ENCODE data around the gene LRP1B.

The LRP1B gene

DNA sequence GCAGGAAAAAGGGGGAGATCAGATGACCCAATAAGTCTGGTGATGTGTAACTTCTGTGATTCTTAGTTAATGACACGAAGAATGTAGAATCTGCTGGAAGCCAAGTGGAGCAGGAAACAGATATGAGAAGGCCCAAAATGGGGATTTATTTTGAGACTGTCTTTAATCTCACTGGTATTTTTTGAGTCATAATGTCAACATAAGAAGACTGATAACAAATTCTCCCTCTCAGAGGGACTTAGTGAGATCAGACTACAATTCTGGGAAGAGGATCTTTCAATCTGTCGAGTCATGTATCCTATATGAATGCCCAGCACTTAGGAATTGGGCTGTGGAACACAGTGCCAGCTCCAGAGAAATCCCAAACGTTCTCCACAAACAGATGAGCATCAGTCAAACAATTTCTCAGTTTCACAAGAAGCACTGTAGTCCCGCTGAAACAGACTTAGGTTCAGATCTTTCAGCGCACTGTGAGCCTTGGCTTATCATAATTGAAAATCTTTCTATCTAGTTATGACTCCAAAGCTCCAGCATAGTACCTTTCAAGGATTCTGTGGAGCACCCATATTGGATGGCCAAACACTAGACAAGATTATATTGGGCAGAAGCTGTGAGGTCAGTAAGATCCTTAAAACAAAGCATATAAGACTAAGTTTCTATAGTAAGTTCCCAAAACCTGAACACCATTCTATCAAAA lies 738.2 kb downstream of the LRP1B start:
- DNase-seq = peak; percentile 3

DNA sequence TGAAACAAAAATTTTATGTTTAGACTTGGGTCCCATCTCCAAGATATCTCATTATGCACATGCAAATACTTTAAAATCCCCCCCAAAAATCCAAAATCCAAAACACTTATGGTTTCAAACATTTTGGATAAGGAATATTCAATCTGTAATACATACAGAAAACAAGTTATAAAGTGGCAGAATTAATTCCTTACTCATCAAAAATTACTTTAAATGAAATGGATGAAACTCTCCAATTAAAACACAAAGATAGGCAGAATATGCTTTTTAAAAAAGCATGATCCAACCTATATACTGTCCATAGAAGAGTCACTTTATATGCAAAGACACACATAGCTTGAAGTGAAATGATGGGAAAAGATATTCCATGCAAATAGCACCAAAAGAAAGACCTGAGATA lies 744.6 kb downstream of the LRP1B start:
- no peak for DNase-seq

DNA sequence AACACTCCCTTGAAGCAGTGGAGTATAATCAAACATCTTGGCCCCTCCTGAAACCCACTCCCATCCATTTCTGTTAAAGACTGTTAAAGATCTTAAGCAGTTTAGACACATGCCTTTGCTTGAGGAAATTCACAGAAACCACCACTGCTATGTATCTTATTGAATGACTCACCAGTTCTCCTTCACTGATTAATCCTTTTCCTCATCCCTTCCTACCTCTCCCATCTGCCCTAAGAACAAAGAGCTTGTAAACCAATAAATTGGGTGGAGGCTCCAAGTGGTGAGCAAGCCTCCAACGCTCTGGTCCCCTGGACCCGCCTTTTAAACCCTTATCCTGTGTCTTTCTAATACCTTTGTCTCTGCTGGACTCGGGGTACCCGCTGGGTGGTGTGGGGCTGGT lies 746.1 kb downstream of the LRP1B start:
- no peak for DNase-seq

DNA sequence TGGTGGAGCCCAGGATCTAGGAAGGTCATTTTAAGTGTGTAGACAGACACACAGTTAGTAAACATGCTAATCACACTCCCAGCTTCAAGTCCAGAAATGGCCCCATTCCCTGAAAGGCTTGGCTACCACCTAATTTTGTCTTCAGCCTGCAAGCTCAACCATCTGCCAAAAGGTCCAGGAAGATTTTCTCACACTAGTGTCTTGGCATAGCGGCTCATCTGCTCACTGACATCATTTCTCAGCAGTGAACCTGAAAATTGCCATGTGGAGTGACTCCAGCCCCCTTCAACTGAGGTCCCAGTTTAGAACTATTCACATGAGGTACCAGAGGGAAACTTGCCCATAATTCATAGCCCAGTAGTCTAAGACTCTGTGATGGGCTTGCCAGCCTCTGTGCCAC lies 748.9 kb downstream of the LRP1B start:
- DNase-seq = no peak

DNA sequence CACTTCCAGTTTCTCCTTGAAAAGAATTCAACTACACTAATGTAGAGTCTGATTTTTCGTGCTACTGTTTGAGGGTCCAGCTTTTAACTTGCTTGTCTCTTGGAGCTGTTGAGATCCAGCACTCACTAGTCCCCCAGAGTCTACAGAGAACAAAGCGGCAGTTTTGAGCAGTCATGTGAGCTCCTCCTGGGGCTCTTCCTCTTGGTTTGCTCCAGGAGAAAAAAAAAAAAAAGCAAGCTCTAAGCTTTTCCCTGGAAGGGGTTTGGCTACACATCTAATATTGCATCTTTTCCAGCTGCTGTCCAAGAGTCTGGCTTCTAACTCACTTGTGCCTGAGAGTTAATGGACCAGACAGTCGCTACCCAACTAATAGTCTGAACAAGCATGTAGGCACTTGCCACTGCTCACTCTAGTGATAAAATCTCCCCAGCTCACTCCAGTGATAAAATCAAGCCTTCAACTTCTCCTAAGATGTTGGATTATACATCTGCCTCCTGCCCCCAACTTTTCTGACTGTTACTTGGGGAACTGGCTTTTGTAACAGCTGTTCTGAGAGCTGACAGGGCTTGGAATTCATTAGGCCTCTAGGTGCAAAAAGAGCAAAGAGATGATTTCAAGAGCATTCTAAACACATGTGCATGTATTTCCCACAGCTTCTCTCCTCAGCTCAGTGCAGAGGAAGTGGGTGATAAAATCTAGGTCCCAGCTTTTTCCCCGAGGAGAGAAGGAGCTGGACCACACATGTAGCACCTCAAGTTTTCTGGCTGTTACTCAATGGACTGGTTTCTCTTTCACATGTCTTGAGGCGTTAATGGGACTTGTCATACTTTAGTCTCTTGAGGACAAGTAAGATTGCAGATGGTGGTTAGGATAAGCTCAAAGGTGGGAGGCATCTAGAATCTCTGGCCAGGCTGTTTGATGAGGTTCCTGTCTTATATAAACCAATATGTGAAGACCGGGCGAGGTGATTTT lies 750.5 kb downstream of the LRP1B start:
- peak; percentile 24 for DNase-seq

DNA sequence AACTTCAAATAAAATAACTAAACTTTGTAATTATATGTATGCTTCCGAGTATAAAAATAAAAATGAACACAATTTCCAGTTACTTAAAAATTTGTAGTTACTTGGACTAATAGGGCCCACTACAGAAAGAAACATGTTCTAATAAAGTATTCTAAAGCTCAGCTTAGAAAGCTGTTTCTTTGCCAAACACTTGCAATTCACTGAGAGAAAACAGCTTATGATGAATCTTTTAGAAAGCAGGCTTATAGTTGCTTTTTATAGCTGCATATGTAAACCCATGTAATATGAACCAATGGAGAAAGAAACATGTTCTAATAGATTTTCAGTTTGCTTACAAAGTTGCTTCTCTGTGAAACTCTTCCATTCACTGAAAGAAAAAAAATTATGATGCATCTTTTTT lies 766.0 kb downstream of the LRP1B start:
- DNase-seq = no peak

DNA sequence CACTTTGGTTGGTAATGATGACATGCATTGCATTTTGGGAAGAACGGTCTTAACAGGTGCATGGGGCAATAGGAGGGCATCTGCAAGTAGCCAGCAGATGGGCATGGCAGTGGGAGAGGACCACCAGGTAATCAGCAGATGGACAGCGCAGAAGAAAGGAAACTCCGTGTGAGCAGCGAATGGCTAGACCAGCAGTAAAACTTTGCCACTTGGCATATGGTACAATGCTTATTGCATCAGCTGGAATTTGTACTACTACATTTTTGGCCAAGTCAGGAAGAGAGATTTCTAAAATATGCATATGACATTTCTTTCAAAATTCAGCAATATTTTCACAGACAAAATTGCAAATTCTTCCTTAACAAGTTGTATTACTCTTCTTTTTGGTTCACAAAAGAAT lies 768.5 kb downstream of the LRP1B start:
- no peak for DNase-seq

DNA sequence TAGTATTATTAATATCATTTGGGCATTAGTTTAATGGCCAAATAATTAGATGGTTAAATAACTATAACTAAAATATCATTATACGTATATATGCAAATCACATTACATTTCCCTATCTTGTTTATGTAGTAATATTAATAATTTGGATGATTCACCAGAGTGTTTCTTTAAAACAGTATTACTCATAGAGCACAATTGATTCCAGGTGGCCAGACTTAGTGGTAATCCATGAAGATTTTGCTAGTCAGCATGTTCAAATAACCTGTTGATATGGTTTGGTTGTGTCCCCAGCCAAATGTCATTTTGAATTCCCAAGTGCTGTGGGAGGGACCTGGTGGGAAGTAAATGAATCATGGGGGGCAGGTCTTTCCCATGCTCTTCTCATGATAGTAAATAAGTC lies 782.3 kb downstream of the LRP1B start:
- no peak for DNase-seq

DNA sequence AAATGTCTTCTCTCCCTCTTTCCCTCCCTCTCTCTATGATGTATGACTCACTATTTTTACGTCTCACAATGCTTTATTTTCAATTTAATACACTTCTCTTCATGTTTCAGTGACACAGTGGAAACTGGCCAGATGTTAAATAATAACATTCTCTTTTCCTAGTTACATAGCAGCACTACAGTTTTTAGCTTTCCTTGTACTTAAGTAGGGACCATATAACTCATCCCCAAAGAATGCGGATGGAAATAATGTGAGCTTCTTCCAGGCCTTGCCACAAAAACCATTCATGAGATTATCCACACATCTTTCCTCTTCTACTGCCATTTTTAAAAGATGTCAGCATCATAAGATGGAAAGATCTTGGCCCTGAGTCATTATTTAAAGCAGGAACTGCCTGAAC lies 789.4 kb downstream of the LRP1B start:
- DNase-seq = peak; percentile 34

DNA sequence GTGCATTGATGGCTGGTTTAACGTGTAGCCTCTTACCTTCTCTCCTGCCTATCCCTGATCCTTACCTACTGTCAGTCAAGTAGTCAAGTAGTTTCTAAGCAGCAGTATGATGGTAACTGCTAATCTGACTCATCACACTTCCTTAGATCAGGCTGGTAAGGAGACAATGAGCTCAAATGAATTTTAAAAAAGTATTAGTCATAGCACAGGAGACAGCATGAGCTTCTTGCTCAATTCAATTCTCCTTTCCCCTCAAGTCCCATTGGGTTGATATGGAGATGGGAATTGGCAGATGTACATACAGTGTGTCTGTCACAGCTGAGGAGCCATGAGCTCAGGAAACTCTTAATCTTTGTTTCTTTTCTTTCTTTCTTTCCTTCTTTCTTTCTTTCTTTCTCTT lies 799.7 kb downstream of the LRP1B start:
- DNase-seq = no peak

DNA sequence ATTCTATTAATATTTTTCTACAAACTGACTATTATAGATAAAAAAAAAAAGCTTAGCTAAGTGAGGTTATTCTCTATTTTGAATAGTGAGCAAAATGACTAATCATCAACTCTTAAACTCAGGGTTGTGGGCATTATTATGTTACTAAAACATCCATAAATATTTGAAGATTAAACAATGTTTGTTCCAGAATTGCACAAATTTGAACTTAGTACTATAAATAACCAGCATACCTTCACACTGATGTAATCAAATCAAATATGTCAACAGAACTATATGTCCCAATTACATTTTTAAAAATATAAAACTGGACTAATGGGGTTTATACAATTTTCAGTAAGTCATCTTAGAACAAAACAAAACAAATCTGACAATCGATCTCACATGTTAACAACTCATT lies 800.9 kb downstream of the LRP1B start:
- DNase-seq = peak; percentile 20

DNA sequence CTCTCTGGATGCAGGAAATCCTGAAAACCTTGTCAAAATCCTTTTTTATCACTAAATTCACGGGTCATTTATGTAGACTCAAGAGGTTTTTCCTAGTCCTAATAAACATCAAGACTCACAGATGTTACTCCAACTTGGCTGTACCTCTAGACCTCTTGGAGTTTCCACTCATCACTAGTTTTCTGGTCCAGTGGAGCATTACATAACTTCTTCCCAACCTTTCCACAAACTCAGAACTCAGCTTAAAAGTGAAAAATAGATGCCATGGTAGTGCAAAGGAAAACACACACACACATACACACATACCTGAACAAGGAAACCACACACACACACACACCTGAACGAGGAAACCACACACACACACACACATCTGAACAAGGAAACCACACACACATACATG lies 807.2 kb downstream of the LRP1B start:
- DNase-seq = no peak

DNA sequence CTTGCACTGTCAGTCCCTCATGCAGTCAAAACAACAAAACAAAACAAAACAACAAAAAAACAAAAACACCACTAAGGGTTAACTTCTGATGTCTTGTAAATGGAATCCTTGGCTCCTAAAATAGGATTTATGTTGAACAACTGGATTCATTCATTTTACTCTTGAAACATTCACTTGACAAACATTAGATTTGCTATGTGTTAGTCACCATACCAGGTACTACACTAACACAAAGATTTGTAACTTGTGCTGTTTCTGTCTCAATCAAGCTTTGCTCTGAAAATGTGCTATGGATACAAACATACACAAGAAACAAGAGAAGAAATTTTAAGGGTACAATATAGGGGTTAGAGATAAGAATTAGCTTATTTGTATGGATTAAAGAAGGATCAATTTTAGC lies 812.8 kb downstream of the LRP1B start:
- DNase-seq = no peak

DNA sequence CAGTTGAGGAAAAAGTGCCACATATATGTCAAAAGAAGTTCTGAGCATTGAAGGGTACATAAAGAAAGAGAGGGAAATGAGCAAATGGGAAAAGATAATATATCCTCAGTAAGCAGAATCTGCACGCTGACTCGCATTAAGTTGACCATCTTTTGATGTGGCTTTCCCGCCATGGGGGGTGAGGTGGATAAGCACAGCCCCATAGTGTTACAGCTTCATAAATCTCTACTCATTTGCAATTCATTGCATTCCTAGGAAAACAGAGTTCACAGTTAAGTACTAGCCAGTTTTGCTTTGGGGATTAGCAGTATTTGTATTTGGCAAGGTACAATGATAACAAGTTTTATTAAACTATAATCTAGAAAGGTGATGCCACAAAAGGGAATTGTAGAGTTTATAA lies 814.2 kb downstream of the LRP1B start:
- DNase-seq = no peak

DNA sequence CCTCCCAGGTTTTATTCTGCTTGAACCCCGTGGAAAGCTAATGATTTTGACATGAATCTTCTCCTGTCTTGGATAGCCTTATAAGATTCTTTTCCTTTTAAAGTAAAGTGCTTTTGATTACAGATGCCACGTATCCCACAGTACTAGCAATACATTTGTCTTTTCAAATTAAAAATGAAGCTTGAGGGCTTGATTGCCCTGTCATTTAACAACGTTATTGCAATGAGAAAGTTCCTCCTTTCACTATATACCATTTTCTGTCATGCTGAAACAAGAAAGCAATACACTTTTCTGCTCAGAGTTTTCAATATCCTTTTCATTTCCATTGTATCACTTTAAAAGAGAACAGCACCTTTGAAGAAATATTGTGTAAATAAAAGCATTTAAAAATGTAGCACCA lies 814.7 kb downstream of the LRP1B start:
- no peak for DNase-seq

DNA sequence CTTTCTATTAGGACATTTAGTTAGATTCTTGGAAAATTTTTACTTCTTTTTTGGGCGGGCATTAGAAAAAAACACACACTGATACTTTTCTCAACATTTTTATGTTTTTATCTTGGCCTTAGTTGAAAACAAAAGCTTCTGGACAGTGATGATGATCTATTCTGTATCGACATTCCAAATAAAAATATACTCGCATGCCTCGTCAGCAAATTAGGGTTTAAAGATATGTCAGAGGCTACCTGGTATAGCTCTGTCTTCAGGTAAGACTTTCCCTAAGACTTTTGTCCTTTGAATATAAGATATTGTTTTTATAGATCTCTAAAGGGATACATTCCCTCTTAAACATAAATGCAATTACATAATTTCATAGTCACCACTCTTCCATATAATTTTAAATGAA lies 816.8 kb downstream of the LRP1B start:
- no peak for DNase-seq

DNA sequence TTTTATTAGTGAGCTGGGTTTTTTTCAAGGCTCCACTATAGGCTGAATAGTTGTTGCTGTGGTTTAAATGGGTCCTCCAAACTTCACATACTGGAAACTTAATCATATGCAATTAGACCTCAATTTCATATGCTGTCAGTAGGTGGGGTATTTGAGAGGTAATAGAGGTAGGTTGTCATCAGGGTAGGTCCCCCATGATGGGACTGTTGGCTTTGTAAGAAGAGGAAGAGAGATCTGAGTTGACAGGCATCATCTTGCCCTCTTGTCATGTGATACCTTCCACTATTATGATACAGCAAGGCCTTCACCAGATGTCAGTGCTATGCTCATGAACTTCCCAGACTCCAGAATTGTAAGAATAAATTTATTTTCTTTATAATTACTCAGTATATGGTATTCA lies 819.4 kb downstream of the LRP1B start:
- no peak for DNase-seq

DNA sequence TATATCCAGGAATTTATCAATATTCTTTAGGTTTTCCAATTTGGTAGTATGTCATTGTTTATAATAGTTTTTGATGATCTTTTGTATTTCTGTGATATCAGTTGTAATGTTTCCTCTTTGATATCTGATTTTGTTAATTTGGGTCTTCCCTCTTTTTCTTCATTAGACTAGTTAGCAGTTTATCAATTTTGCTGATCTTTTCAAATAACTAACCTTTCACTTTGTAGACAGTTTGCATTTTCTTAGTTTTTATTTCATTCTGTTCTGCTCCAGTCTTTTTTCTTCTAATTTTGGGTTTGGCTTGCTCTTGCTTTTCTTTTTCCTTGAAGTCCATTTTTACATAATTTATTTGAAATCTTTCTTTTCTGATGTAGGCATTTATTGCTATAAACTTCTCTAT lies 824.4 kb downstream of the LRP1B start:
- no peak for DNase-seq

DNA sequence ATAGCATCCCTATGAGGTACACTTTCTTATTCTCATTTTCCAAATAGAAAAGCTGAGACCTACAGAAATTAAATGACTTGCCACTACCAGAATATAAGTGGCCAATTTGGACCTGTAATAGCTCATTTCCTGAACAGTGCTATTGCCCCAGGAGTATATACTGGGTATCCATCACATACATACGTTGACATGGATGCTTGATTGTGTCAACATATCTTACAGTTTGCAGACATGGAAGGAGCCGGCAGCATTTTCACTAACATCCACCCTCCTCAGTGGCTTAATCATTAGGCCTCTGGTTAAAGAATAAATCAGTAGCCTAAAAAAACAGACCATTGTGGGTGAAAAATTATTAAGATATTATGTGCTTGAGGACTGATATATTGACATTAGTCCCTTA lies 829.3 kb downstream of the LRP1B start:
- no peak for DNase-seq

DNA sequence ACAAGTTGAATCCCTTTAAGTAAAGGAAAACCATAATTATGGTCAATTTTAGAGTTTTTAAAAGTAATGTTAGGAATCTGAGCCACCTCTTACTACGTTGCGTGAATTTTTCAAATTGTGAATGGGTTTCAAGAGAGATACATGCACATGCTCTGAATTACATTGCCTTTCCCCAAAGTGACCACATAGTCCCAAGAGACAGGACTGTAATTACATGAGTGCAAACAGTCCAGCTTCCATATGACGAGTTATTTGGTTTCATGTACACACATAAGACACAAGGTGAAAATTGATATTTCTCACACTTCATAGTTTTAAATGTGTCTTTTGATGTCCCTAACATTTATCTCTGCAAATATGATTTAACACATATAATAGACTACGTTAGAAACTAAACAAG lies 850.8 kb downstream of the LRP1B start:
- peak; percentile 30 for DNase-seq

DNA sequence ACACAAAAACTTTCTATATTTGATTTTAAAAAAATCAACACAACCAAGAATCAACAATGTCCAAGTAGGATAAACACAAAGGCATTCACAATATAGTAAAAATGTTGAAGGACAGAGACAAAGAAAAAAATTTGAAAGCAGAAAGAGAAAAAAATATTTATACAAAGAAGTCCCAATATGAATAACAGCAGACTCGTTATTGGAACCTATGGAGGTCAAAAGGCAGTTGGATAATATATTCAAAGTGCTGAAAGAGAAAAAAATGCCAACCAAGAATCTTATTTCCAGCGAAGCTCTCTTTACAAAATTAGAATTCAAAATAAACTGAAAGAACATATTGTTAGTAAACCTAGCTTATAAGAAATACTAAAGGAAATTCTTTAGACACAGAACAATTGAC lies 859.5 kb downstream of the LRP1B start:
- no peak for DNase-seq

DNA sequence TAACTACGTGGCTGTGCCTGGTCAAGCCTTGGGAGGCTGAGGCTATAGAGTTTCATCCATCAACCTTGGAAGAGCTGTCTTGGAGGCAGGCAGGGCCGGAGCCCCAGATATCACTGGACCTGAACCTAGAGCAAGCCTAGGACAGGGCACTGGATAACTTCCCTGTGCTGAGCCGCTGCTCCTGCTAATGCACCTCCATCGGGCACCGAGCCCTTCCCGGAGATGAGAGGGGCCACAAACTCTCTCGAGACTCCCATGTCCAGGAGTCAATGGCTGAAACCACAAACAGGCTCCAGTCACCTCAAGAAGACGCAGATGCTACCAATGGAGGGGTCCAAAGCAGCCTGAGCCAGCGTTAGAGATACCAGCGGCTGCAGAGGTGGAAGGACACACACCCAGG lies 866.0 kb downstream of the LRP1B start:
- DNase-seq = no peak

DNA sequence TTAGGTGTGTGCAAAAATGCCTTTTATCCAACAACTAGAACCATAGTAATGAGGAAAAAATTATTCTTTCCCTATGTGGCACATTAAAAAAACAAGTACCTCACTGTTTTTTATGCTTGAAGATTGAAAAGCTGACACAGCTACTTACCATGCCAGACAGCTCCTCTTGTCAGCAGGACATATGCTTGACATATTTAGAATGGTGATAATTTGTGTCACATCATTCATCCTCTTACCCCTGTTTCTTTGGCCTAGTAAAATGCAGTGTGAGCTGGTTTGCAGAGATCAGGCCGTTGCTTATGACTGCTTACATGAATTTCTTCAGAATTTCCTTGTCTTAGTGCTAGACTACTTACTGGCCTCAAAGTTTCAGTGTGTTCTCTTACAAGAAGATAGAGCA lies 869.9 kb downstream of the LRP1B start:
- DNase-seq = no peak

DNA sequence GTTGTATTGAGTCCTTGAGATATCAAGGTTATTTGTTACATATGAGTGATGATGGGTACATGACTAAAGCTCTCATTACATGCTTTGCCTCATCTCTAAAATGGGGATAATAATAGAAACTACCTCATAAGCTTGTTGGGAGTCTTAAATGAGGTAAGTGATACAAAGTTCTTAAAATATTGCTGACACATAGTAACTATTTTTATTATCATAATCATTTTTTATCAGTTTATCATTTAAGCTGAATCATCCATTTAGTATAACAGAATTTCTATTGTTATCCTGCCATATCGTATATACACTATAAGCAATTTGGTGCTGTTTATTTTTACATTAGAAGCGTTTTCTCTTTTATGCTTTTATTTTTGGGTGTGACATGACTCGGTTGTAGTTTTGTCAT lies 871.1 kb downstream of the LRP1B start:
- no peak for DNase-seq

DNA sequence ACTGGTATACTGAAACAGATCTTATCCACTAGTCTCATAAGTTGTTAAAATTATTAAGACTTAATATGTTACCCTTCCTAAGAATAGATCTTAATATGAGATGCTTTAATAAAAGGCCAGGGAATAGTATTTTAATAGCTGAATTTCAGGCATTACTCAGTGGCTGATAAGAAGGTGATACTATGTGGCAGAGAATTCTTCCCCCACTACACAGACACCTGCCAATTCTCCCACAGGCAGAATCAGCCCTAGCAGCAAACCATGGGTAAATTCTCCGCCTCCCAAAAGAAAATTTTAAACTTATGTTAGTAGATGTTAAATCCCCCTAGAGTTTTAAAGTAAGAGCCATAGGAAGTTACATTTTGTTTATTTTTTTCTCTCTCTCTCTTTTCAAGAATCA lies 888.8 kb downstream of the LRP1B start:
- DNase-seq = no peak

All from eye (tissue), 1 donor.